Measurements from ENCODE around the gene VSTM4.

VSTM4 gene

GRCh38 chr10:49037187-49037586, 78.1 kb downstream of the VSTM4 start:
- Histone ChIP-seq H4K20me1 (no peaks in the 10 kb centered on the region), H3K4me1 (no peaks in the 10 kb centered on the region), H3K4me2 (no peak overlapping the region), H3K9me3 (replicated peaks in 1 of 11) (peaks cover 0 to 6% (median 0%) of the 10 kb centered on the region in 11 experiments; a peak in 1 of 22 replicates), H3K27ac (no peak overlapping the region), H3K9ac (no peak overlapping the region), H3K36me3 (no peaks in the 10 kb centered on the region), H3K4me3 (no peak overlapping the region), H3K27me3 (no peaks in the 10 kb centered on the region)
- no peak for TF ChIP-seq Cebpa-rat (IDR thresholded peaks at IDR 0.05)

- no peak overlapping the region for H3K4me3 ChIP-seq
- H3K27ac ChIP-seq = no peak overlapping the region
These were observed 78.7 kb downstream of the VSTM4 start for GRCh38 chr10:49036638-49037037.

GRCh38 chr10:49035920-49036319, 79.4 kb downstream of the VSTM4 start:
- peaks cover 0 to 6% (median 0%) of the 10 kb centered on the region in 11 experiments; a peak in 1 of 22 replicates for H3K9me3 ChIP-seq (replicated peaks in 1 of 11)
- H3K27me3 ChIP-seq = no peaks in the 10 kb centered on the region
- H3K4me2 ChIP-seq = no peak overlapping the region
- no peaks in the 10 kb centered on the region for H4K20me1 ChIP-seq
- no peaks in the 10 kb centered on the region for H3K36me3 ChIP-seq
- no peak overlapping the region for H3K4me3 ChIP-seq
- H3K4me1 ChIP-seq = no peaks in the 10 kb centered on the region
- no peak for TF ChIP-seq Cebpa-rat (IDR thresholded peaks at IDR 0.05)
- no peak overlapping the region for H3K9ac ChIP-seq
- no peak overlapping the region for H3K27ac ChIP-seq

More at GRCh38 chr10:49036638-49037037, 78.7 kb downstream of the VSTM4 start:
- Histone ChIP-seq H4K20me1 (no peaks in the 10 kb centered on the region), H3K9ac (no peak overlapping the region), H3K4me1 (no peaks in the 10 kb centered on the region), H3K36me3 (no peaks in the 10 kb centered on the region), H3K9me3 (replicated peaks in 1 of 11) (peaks cover 0 to 6% (median 0%) of the 10 kb centered on the region in 11 experiments; a peak in 1 of 22 replicates), H3K4me2 (no peak overlapping the region), H3K27me3 (no peaks in the 10 kb centered on the region)
- no peak for TF ChIP-seq Cebpa-rat (IDR thresholded peaks at IDR 0.05)

GRCh38 chr10:49034925-49035324, 80.4 kb downstream of the VSTM4 start:
- no peaks in the 10 kb centered on the region for H3K36me3 ChIP-seq

GRCh38 chr10:49033939-49034338, 81.4 kb downstream of the VSTM4 start:
- no peaks in the 10 kb centered on the region for H3K27me3 ChIP-seq
- H3K9me3 ChIP-seq (replicated peaks in 1 of 11) = peaks cover 0 to 6% (median 0%) of the 10 kb centered on the region in 11 experiments; a peak in 1 of 22 replicates
- TF ChIP-seq Cebpa-rat (IDR thresholded peaks at IDR 0.05) = no peak
- H3K9ac ChIP-seq = no peak overlapping the region
- H3K36me3 ChIP-seq = no peaks in the 10 kb centered on the region
- H3K4me3 ChIP-seq = no peak overlapping the region
- H3K4me2 ChIP-seq = no peak overlapping the region
- H4K20me1 ChIP-seq = no peaks in the 10 kb centered on the region
- H3K27ac ChIP-seq = no peak overlapping the region
- H3K4me1 ChIP-seq = no peaks in the 10 kb centered on the region

More at GRCh38 chr10:49034925-49035324, 80.4 kb downstream of the VSTM4 start:
- Histone ChIP-seq H3K9ac (no peak overlapping the region), H3K4me1 (no peaks in the 10 kb centered on the region), H3K27me3 (no peaks in the 10 kb centered on the region), H3K9me3 (replicated peaks in 1 of 11) (peaks cover 0 to 6% (median 0%) of the 10 kb centered on the region in 11 experiments; a peak in 1 of 22 replicates), H3K4me2 (no peak overlapping the region), H3K27ac (no peak overlapping the region), H3K4me3 (no peak overlapping the region), H4K20me1 (no peaks in the 10 kb centered on the region)
- no peak for TF ChIP-seq Cebpa-rat (IDR thresholded peaks at IDR 0.05)

GRCh38 chr10:49029666-49030065, 85.7 kb downstream of the VSTM4 start:
- no peaks in the 10 kb centered on the region for H3K27me3 ChIP-seq
- H3K36me3 ChIP-seq = no peaks in the 10 kb centered on the region
- no peaks in the 10 kb centered on the region for H3K4me1 ChIP-seq
- no peak overlapping the region for H3K9ac ChIP-seq
- H4K20me1 ChIP-seq = no peaks in the 10 kb centered on the region
- H3K9me3 ChIP-seq (replicated peaks in 1 of 11) = no peaks in the 10 kb centered on the region
- no peak overlapping the region for H3K4me2 ChIP-seq
- no peak overlapping the region for H3K27ac ChIP-seq
- TF ChIP-seq Cebpa-rat (IDR thresholded peaks at IDR 0.05) = no peak
- H3K4me3 ChIP-seq = no peak overlapping the region

- Histone ChIP-seq H3K9ac (no peak overlapping the region), H3K4me3 (no peak overlapping the region), H3K27me3 (no peaks in the 10 kb centered on the region), H3K36me3 (no peaks in the 10 kb centered on the region), H3K27ac (no peak overlapping the region), H3K9me3 (replicated peaks in 1 of 11) (no peaks in the 10 kb centered on the region), H3K4me1 (no peaks in the 10 kb centered on the region), H3K4me2 (no peak overlapping the region), H4K20me1 (no peaks in the 10 kb centered on the region)
- TF ChIP-seq Cebpa-rat (IDR thresholded peaks at IDR 0.05) = no peak
These were observed 86.7 kb downstream of the VSTM4 start for GRCh38 chr10:49028639-49029038.

GRCh38 chr10:49025347-49025983, 89.9 kb downstream of the VSTM4 start:
- Histone ChIP-seq H3K27me3 (no peaks in the 10 kb centered on the region), H3K9me3 (replicated peaks in 1 of 11) (no peaks in the 10 kb centered on the region), H3K4me3 (no peak overlapping the region), H3K36me3 (no peaks in the 10 kb centered on the region), H3K9ac (no peak overlapping the region), H3K4me2 (no peak overlapping the region), H3K4me1 (no peaks in the 10 kb centered on the region), H3K27ac (no peak overlapping the region), H4K20me1 (no peaks in the 10 kb centered on the region)
- TF ChIP-seq Cebpa-rat (IDR thresholded peaks at IDR 0.05) = no peak

- H3K27ac ChIP-seq = no peak overlapping the region
- no peaks in the 10 kb centered on the region for H3K9me3 ChIP-seq (replicated peaks in 1 of 11)
- H3K4me1 ChIP-seq = no peaks in the 10 kb centered on the region
- no peak overlapping the region for H3K4me2 ChIP-seq
- H3K4me3 ChIP-seq = no peak overlapping the region
- no peaks in the 10 kb centered on the region for H3K27me3 ChIP-seq
- no peaks in the 10 kb centered on the region for H3K36me3 ChIP-seq
- H4K20me1 ChIP-seq = no peaks in the 10 kb centered on the region
- TF ChIP-seq Cebpa-rat (IDR thresholded peaks at IDR 0.05) = no peak
- H3K9ac ChIP-seq = no peak overlapping the region
These were observed 90.8 kb downstream of the VSTM4 start for GRCh38 chr10:49024484-49024883.

- Histone ChIP-seq H3K4me3 (no peak overlapping the region), H4K20me1 (no peaks in the 10 kb centered on the region), H3K27me3 (no peaks in the 10 kb centered on the region), H3K4me1 (no peaks in the 10 kb centered on the region), H3K27ac (no peak overlapping the region), H3K9ac (no peak overlapping the region), H3K36me3 (no peaks in the 10 kb centered on the region), H3K9me3 (replicated peaks in 1 of 11) (0 out of 22 replicates have a peak, but pooled peaks cover 0 to 2% (median 0%) of the 10 kb centered on the region in 11 experiments), H3K4me2 (no peak overlapping the region)
- TF ChIP-seq Cebpa-rat (IDR thresholded peaks at IDR 0.05) = no peak
These were observed 91.6 kb downstream of the VSTM4 start for GRCh38 chr10:49023752-49024151.

Data from BLaER1 treated with 17β-estradiol and CSF1 and Interleukin-3, amounts not matched to agents 10 nM and 100 nM (cell line).